Activated CD4-positive, alpha-beta T cell treated with anti-CD3 and anti-CD28 coated beads, Interleukin-2, amount 50 U/mL, for 24 hours (primary cell): Measurements from ENCODE around the gene UBTD2.
"Not testable (repeated sequence)": the region's sequence is repeated elsewhere in the genome, so short reads cannot be mapped to it uniquely, and the experiment has no call there.

ENCODE experiments used
- DNase-seq, 2 donors: peaks; one replicate each; pipeline ENCODE4 v3.0.0-alpha.2; 2020; ENCODE audit warnings: low read depth in 1 of 2, low spot score in 1 of 2

UBTD2 gene

DNA sequence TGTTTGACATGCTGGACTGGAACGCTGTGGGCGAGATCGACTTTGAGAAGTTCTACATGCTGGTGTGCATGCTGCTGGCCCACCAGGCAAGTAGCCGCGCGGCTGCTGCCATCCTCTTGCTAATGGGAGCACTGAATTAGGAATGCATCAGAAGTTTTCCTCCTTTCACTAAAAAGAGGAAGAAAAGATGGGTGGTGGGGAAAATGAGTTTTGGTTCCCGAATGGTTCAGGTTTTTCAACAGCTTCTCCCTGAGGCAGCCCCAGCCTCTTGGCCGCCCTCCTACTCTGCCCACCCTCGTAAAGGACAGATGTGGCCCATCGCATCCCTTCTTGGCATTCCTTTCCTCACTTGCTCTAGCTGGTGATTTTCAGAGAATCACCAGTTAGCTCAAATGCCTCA, 84.1 kb downstream of the UBTD2 start:
- DNase-seq, result no peak

DNA sequence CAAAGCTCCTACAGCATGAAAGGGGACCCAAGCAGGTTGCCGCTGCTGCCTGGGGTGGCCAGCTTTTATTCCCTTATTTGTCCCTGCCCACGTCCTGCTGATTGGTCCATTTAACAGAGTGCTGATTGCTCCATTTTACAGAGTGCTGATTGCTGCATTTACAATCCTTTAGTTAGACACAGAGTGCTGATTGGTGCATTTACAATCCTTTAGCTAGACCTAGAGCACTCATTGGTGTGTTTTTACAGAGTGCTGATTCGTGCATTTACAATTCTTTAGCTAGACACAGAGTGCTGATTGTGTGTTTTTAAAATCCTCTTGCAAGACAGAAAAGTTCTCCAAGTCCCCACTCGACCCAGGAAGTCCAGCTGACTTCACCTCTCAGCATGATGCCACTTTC, 85.8 kb downstream of the UBTD2 start:
- DNase-seq, result not testable (repeated sequence)

DNA sequence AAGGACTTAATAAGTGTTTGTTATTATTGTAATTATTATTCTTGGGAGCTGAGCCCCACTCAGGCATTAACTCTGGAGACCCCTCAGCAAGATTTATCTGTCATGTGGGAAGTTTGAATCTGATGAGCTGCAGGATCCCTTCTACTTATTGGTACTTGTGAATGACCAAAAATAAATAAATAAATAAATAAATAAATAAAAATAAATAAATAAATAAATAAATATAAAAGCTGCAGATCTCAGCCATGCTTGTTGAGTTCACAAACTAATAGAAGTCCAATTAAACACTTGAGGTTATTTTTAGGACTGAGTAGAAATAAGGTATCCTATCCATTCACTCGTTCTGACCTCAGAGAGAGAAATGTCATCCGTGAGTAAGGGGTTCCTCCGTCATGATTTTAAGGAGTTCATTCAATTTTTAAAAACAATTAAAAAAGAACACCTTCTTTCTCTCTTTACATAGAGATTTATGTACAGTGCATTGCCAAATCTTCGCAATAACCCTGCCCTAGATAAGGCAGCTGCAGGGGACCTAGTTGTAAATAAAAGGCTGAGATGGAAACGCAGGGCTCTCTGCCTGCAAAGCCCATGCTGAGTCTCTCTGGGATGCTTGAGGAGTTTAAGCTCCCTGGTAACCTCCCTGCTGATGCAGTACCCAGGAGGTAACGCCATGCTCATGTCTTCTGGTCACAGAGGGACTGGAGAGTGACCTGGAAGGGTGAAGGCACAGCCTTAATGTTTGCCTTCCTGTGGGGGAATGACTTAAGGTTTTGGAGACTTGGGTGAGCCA, 88.4 kb downstream of the UBTD2 start:
- DNase-seq, result no peak

DNA sequence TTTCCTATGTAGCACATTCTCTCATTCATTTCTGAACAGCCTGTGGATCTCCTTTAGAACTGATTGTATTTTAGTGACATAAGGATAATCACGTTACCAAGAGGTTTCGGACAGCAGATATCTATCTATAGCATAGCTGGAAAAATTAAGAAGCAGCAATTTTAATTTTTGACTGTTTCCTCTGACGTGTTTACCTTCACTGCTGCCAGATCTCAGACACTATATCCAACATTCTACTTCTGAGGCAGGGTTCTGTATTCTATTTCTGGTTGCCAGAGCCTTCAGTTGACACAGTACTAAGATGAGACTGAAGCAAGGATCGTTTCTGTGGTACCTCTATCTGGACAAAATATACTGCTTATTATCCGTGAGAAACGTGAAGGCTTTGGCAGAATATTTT, 89.7 kb downstream of the UBTD2 start, which contains the start of gene EFCAB9:
Gene EFCAB9, plus strand, starts transcription at position 301 of the 400 bp plus-strand sequence. Its CDS starts 1 bp downstream, at position 302.
- DNase-seq, result no peak

DNA sequence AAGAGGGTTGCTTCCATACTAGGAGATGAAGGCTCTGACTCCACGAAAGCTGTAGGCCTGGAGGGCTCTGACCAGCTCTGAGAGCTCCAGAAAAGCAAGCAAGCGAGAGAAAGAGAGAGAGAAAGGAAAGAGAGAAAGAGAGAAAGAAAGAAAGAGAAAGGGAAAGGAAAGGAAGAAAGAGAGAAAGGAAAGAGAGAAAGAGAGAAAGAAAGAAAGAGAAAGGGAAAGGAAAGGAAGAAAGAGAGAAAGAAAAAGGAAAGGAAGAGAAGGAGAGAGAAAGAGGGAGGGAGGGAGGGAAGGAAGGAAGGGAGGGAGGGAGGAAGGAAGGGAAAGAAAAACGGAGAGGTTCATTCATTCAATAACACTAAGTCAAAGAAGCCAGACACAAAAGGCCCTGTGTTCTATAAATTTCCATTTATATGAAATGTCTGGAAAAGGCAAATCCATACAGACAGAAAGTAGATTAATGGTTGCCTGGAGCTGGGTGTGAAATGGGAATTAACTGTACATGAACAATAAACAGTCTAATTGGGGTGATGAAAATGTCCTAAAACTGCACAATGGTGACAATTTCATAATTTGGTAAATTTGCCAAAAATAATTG, 93.8 kb downstream of the UBTD2 start:
- no peak for DNase-seq

DNA sequence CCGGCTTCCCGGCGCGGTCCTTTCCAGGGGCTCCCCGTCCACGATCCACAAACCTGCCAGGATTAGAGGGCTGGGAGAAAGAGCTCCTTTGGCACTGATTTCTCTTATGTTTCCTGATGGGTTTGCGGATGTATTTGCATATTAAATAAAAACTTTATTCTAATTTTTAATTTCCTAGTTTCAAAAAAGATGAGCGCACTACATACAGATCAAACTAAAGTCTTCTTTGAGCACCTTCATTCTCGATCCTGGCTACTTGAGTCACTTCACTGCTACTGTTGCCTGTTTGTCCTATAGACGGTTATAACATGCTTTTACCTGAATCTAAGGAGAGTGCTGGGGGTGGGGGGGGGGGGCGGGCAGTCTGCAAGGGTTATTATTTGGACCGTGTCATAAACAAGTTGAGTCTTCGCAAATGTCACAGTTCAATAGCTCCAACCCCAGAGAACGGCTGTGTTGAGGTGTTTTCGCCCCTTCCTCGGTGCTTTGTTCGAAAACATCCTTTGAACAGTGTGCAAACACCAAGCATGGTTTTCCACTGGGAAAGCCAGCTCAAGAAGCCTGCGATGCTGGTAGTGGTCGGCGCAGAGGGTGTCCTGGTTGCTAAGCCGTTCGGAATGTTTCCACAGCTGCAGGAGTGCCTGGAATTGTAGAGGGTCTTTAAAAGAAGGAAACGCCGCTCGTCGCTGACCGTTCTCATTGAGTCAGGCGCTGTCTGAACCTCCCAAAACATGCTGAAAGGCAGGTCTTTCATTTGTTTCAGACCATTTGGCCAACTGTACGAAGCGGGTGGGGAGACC, 94.5 kb downstream of the UBTD2 start:
- DNase-seq, result no peak

DNA sequence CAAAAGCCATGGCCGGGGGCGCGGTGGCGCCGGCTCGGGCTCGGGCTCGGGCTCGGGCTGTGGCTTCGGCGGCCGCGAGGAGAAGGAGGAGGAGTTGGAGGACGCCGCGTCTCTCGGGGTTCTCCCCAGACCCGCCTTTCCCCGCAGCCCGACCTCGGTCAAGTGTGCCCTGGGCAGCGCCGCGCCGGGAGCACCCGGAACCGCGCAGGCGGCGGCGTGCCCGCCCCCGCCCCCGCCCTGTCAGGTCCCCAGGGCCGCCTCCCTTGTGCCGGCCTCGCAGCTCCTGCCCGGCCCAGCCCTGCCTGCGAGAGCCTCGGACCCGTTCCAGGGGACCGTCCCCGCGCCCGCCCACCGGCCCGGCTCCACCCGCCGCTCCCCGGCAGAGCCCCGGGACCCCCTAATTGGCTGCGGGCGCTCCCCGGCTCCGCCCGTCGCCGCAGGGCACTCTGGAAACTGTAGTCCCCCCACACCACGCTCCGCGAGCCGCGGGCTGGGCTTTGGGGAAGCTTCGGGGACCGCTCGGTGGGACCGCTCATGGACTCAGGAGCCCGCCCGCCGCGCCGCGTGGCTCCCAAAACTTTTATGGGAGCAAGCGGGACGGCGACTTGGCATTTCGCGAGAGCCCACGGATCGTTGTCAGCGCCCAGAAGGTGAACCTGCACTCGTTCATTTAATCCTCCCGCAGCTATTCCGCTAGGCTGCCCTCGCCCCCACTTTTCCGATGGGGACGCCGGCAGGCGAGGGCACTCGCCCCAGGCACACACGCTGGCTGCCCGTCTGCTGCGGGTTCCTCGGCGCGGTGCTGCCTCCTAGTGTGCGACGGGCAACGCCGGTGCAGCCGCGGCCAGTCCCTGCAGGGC, 95.3 kb downstream of the UBTD2 start, which contains the start of gene STK10:
Gene STK10, minus strand, starts transcription at position 192 of the 860 bp plus-strand sequence. Its CDS starts 182 bp downstream, at position 10.
- peak; percentile 83 to 85 for DNase-seq

DNA sequence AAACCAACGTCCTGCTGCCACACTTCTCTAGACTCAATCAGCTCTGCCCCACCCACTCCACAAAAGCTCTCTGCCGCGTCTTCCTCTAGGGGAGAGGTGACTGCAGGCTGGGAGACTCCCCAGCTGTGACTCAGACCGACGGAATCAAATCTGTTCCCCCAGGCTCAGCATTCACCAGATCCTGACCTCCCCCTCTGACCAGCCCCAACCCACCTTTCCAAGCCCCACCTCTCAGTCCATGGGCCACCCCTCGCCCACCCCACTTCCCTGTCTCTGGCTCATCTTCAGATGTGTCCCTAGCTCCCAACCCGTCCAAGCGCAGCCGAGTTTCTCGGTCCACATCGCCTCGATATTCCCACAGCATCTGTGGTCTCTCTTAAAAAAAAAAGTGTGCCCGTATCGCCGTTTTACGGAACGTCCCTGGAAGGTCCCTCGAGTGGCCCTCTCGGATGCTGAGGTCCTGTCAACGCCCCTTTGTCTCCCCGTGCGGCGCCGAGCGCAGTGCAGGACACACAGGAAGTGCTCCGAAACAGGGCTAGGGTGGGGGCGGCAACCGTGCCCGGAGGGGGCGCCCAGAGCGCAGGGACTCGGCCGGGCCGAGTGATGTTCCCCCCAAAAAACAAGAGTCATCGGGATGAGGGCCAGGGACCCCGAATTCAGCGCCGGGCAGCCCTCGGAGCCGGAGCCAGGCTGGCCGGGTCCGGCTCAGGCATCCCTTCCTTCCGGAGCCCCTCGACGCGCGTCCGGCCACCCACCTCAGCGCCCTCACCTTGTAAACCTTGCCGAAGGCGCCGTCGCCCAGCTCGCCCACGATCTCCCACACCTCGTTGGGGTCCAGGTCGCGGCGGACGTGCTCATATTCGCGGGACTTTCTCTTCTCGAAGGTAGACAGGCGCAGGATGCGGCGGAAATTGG, 96.2 kb downstream of the UBTD2 start:
- DNase-seq, result peak; percentile 44 to 69

DNA sequence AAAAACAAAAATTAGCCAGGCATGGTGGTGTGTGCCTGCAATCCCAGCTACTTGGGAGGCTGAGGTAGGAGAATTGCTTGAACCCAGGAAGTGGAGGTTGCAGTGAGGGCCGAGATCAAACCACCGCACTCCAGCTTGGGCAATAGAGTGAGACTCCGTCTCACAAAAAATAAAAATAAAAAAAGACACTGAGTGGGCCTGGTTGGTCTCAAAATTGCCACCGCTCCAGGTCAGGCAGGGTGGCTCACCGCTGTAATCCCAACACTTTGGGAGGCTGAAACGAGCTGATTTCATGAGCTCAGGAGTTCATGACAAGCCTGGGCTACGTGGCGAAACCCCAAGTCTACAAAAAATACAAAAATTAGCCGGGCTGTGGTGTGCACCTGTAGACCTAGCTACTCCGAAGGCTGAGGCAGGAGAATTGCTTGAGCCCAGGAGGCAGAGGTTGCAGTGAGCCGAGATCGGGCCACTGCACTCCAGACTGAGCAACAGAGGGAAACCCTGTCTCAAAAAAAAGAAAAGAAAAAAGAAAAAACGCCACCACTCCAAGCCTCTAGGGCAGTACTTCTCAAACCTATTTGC, 97.4 kb downstream of the UBTD2 start:
- DNase-seq, result no peak

DNA sequence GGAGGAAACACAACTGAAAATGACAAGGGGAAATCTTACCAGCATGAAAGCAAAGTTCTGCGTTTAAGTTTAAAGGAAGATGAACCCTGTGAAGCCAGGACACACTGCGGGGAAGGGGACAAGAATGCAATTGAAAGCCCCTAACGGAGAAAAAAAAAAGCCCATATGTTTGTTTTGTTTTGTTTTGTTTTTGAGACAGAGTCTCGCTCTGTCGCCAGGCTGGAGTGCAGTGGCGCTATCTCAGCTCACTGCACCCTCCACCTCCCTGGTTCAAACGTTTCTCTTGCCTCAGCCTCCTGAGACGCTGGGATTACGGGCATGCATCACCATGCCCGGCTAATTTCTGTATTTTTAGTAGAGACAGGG, 98.5 kb downstream of the UBTD2 start:
- DNase-seq, result no peak

DNA sequence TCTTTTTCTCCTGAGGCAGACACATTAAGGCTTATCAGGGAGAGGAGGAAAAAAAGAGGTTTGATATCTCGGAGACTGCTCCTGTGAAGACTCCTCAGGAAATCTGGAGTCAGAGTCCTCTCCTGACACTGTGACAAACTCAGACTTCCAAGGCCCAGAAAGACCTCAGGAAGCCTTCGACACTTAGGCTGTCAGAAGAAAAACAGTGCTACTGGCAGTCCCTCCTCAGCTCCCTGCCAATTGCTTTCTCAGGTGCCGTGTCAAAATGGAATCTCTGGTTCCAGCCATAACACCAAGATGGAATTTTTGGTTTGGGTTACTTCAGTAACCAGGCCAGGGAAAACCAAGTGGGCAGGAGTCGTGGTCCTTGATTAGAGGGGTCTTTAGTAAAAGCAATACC, 99.7 kb downstream of the UBTD2 start:
- DNase-seq, result no peak

DNA sequence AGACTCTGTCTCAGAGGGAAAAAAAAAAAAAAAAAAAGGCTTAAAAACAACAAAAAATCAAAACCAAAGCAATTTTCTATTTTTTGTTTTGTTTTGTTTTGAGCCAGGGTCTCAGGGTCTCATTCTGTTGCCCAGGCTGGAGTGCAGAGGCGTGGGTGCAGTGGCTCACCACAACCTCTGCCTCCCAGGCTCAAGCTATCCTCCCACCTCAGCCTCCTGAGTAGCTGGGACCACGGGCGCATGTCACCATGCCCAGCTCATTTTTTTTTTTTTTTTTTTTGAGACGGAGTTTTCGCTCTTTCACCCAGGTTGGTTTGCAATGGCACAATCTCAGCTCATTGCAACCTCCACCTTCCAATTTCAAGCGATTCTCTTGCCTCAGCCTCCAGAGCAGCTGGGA, 101.3 kb downstream of the UBTD2 start:
- DNase-seq, result no peak

DNA sequence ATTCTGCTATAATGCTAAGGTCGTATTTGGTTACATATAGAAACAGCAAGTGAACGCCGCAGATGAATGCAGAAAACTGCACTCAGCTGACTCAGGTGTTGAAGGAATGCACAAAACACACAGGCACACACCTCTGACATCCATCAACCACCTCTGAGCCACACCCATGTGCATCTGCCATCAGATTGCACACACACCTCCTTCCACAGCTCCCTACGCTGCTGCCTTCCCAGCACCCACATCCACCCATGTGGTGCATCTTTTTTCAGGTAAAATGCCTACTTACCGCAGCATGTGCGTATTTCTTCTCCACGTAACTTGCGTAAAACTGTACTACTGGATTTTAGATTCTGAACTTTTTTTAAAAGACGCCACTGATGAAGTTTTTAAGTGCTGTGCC, 102.6 kb downstream of the UBTD2 start:
- DNase-seq, result no peak

DNA sequence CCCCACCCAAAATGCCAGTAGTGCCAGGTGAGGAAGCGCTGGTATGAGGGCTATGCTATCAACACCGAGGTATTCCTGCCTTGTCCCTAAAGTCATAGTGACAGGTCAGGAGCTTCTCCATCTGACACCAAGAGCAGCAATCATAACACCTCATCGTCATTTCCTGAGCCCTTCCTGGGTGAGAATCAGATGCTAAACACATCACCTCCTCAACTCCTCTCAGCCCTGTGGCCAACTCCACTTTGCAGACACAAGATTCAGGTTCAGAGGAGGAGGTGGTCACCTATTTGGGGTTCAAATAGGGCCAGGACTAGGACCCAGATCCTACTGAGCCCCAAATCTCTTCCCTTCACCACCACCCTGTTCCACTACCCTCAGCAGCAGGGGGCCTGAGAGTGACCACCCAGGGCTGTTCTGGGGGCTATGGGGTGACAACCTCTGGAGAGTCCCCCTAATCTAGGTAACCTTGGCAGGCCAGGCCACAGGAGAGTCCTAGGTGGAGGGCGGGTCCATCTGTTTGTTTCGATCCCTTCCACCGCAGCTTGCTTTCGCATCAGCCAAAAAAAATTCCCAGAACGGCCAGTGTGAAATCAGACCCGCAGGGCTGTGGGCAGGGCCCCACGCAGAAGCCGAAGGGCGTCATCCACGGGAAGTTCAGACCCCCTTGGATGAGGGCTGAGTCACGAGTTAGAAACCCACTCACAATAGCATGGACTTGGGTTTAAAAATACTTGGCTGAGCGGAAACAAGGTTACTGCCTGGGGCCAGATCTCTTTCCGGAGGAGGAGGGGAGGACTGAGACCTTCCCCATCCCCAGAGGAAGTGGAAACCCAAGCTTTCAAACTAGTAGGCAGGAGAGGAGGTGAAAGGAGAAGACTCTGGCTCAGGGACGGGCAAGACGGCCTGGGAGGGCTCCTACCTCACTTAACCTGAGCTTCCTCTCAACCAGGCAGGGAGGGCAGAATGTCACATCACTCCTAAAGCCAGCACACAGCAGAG, 104.3 kb downstream of the UBTD2 start:
- DNase-seq, result no peak

DNA sequence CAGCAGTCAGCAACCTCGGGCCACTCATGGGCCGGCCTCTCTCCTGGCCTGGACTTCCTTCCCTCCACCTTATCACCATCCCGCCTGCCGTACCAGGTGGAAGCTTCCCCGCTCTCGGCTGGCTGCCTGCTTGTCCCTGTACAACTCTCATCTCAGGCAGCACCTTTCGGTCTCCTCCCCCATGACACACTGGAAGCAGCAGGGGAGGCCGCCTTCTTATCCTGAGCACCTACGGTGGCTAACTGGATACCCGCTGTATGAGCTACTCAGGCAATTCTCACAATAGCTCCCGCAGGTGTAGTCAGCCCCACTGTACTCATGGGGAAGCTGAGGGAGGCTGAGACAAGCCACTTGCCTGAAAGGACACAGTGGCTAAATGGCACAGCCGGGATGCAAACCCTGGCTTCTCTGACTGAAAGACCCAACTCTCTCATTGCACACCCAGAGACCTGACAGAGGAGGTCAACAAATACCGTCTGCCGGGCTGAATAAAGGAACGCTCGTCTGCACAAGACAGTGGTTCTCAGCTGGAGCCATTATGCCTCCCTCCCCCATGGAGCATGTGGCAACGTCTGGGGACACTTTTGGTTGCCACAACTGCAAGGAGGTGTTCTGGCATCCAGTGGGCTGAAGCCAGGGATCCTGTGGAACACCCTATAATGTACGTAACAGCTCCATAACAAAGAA, 105.1 kb downstream of the UBTD2 start:
- no peak for DNase-seq

DNA sequence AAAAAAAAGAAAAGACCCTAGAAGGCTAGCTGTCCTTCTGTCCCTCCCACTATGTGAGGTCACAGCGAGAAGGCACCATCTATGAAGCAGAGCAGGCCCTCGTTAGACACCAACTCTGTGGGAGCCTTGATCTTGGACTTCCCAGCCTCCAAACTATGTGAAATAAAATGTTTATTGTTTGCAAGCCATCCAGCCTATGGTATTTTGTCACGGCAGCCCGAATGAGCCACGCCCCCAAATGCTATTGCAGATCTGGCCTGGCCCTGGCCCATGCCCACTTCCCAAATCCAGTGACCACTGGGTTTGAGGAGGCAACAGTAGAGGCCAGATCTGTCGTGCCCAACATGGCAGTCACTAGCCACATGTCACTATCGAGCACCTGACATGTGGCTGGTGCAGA, 106.4 kb downstream of the UBTD2 start:
- no peak for DNase-seq

DNA sequence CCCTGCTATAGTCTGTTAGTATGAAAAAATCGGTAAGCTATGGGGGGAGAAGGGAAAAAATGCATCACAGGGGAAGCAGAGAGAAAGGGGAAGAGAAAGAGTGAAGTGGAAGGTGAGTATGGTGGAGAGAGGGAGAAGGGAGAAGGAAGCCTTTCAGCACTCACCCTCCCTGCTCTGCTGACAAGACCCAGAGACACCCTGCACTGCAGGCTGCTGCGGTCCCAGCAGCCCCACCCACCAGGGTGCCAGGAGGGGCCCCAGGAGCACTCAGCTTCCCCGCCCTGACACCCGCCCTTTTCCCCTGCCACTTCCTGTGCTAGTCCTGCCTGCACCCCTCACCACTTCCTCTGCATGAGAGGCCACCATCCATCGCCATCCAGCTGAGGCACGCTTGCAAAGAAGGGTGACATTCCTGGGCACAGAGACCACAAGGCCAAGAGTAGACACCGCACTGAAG, 108.3 kb downstream of the UBTD2 start:
- DNase-seq, result peak; percentile 63 to 87
